Smooth muscle cell (in vitro differentiated cells): ENCODE measurements around the gene CCDC78. TPM values are rescaled to one million over a fixed set of nuclear protein-coding genes. Genes with fewer than 3 reads are reported as not detected.
"Not testable (repeated sequence)": the region's sequence is repeated elsewhere in the genome, so short reads cannot be mapped to it uniquely, and the experiment has no call there.

Source experiments
- DNase-seq: peaks from one replicate; lab custom pipeline; 2025; ENCODE audit not compliant: unreplicated experiment; lab: John Stamatoyannopoulos, UW
- H2AFZ ChIP-seq: fragments of 200-600 bp; sonication (generic); 2 replicates; pipeline ENCODE4 v1.6.0; 2016; ENCODE audit warnings: antibody characterized with exemption, low read depth, mild to moderate bottlenecking
- H3F3A ChIP-seq: fragments of 200-600 bp; sonication (generic); 2 replicates; pipeline ENCODE4 v1.6.0; 2017; ENCODE audit warnings: antibody characterized with exemption, low read depth
- H3K27ac ChIP-seq: fragments of 200-600 bp; sonication (generic); 2 replicates; pipeline ENCODE4 v1.5.1; 2016; ENCODE audit warnings: low read depth, mild to moderate bottlenecking
- H3K27me3 ChIP-seq: fragments of 200-600 bp; sonication (generic); 2 replicates; pipeline ENCODE4 v1.6.1; 2016; ENCODE audit warnings: low read depth, mild to moderate bottlenecking
- H3K36me3 ChIP-seq: fragments of 200-600 bp; sonication (generic); 2 replicates; pipeline ENCODE4 v1.5.1; 2016; ENCODE audit warnings: low read depth
- H3K4me1 ChIP-seq: fragments of 200-600 bp; sonication (generic); 2 replicates; pipeline ENCODE4 v1.5.1; 2016; ENCODE audit warnings: low read depth
- H3K4me2 ChIP-seq: fragments of 200-600 bp; sonication (generic); 2 replicates; pipeline ENCODE4 v1.6.0; 2016; ENCODE audit warnings: mild to moderate bottlenecking
- H3K4me3 ChIP-seq: fragments of 200-600 bp; sonication (generic); 2 replicates; pipeline ENCODE4 v1.5.1; 2016; ENCODE audit warnings: mild to moderate bottlenecking
- H3K79me2 ChIP-seq: fragments of 200-600 bp; sonication (generic); 2 replicates; pipeline ENCODE4 v1.6.0; 2016; ENCODE audit warnings: low read depth, mild to moderate bottlenecking
- H3K9ac ChIP-seq: fragments of 200-600 bp; sonication (generic); 2 replicates; pipeline ENCODE4 v1.6.0; 2016; ENCODE audit warnings: low read depth
- H3K9me3 ChIP-seq: fragments of 200-600 bp; sonication (generic); replicated peaks from 2 replicates; pipeline ENCODE4 v1.5.1; 2016; ENCODE audit warnings: low read depth
- H4K20me1 ChIP-seq: fragments of 200-600 bp; sonication (generic); 2 replicates; pipeline ENCODE4 v1.6.0; 2016; ENCODE audit warnings: low read depth
- CTCF ChIP-seq: fragments of 200-600 bp; sonication (generic); IDR thresholded peaks from 2 replicates; pipeline ENCODE4 v1.5.1; 2017; ENCODE audit warnings: borderline replicate concordance, mild to moderate bottlenecking, antibody characterized with exemption; ENCODE audit not compliant: insufficient read depth, poor library complexity, severe bottlenecking
- WGBS: methylation state at CpG from one replicate; pipeline ENCODE4 v1.1.7; 2016; ENCODE audit warnings: low lambda C conversion rate; 5-methylcytosine and 5-hydroxymethylcytosine counted together
- polyA plus RNA-seq: library from polyadenylated mRNA; unstranded; fragments of >200 nt; fragmentation: Nextera tagmentation; extraction: Ambion mirVana; gene quantifications from 2 replicates; pipeline ENCODE4 v1.2.1, GENCODE V29; 2016
- total RNA-seq: library from RNA; depleted of rRNA; stranded (reverse); fragments of >200 nt; gene quantifications from 2 replicates; pipeline ENCODE4 v1.2.3, GENCODE V29; 2014

CCDC78 gene
- total and polyA plus RNA-seq, 2 experiments from 2014 or later: 2.8 to 3.4 TPM

- 88% methylated on average over 34 of the region's 34 CpGs for WGBS
- no peak overlapping the region for H3K4me2 ChIP-seq
- no peaks in the 10 kb centered on the region for H3K27me3 ChIP-seq
- no peak overlapping the region for H3K9ac ChIP-seq
- H4K20me1 ChIP-seq: no peaks in the 10 kb centered on the region
- no peak overlapping the region for H3K4me3 ChIP-seq
- no peaks in the 10 kb centered on the region for H3K9me3 ChIP-seq
- no peaks in the 10 kb centered on the region for H3K4me1 ChIP-seq
- no peaks in the 10 kb centered on the region for H3K36me3 ChIP-seq
- H2AFZ ChIP-seq: no peak overlapping the region
- H3K27ac ChIP-seq: no peak overlapping the region
- DNase-seq: no peak
- H3K79me2 ChIP-seq: no peaks in the 10 kb centered on the region
- no peaks in the 10 kb centered on the region for H3F3A ChIP-seq
- no peak for TF ChIP-seq CTCF
These were observed 33.1 kb upstream of the CCDC78 start for GRCh38 chr16:759110-759910.

- Histone ChIP-seq H4K20me1 (no peaks in the 10 kb centered on the region), H3K4me2 (no peak overlapping the region), H3K4me1 (peaks cover 4% of the 10 kb centered on the region), H2AFZ (no peak overlapping the region), H3K36me3 (no peaks in the 10 kb centered on the region), H3K27me3 (no peaks in the 10 kb centered on the region), H3K27ac (no peak overlapping the region), H3K9me3 (no peaks in the 10 kb centered on the region), H3K9ac (no peak overlapping the region), H3K4me3 (no peak overlapping the region), H3K79me2 (no peaks in the 10 kb centered on the region), H3F3A (no peaks in the 10 kb centered on the region)
- no peak for TF ChIP-seq CTCF
- WGBS: 96% methylated on average over 5 of the region's 5 CpGs
- no peak for DNase-seq
These were observed 30.2 kb upstream of the CCDC78 start for GRCh38 chr16:756428-756827.

GRCh38 chr16:754656-755055 lies 28.4 kb upstream of the CCDC78 start:
- no peaks in the 10 kb centered on the region for H3K27me3 ChIP-seq
- no peaks in the 10 kb centered on the region for H4K20me1 ChIP-seq
- no peaks in the 10 kb centered on the region for H3F3A ChIP-seq
- no peak overlapping the region for H3K4me3 ChIP-seq
- WGBS: 82% methylated on average over 11 of the region's 11 CpGs
- H3K36me3 ChIP-seq: no peaks in the 10 kb centered on the region
- no peak overlapping the region for H3K4me2 ChIP-seq
- TF ChIP-seq CTCF: no peak
- no peak for DNase-seq
- peaks cover 4% of the 10 kb centered on the region for H3K4me1 ChIP-seq
- no peak overlapping the region for H2AFZ ChIP-seq
- H3K79me2 ChIP-seq: no peaks in the 10 kb centered on the region
- no peaks in the 10 kb centered on the region for H3K9me3 ChIP-seq
- no peak overlapping the region for H3K27ac ChIP-seq
- no peak overlapping the region for H3K9ac ChIP-seq

GRCh38 chr16:754121-754607 lies 27.9 kb upstream of the CCDC78 start:
- not testable (repeated sequence) for H3K4me2 ChIP-seq, H3K79me2 ChIP-seq, H4K20me1 ChIP-seq, H3F3A ChIP-seq, H3K4me3 ChIP-seq, H3K27me3 ChIP-seq, H3K9me3 ChIP-seq, H3K4me1 ChIP-seq, H2AFZ ChIP-seq, H3K36me3 ChIP-seq, H3K27ac ChIP-seq, DNase-seq, H3K9ac ChIP-seq
- 96% methylated on average over 11 of the region's 11 CpGs for WGBS
